Gastrocnemius medialis (tissue), 4 donors: ENCODE results near the gene MARCHF3. TPM values are rescaled to one million over a fixed set of nuclear protein-coding genes. Genes with fewer than 3 reads are reported as not detected.
A peak's percentile ranks its signal among the peaks of the same experiment; 100 is the strongest.
"Not testable (repeated sequence)": the region's sequence is repeated elsewhere in the genome, so short reads cannot be mapped to it uniquely, and the experiment has no call there.

Source experiments
- ATAC-seq, 2 donors: fragments of 150-250 bp; one replicate each; pipeline ENCODE4 v1.9.1; 2016
- DNase-seq, 2 donors: peaks; one replicate each; pipeline ENCODE4 v3.0.0-alpha.2; 2019
- H3K27ac ChIP-seq, 4 donors: fragments of 200-600 bp; sonication (generic); 1 replicate in 1 of 4; 2 replicates in 3 of 4; pipeline ENCODE4 v1.5.1; 2016 to 2018; ENCODE audit warnings: mild to moderate bottlenecking in 2 of 4, moderate library complexity in 1 of 4
- H3K27me3 ChIP-seq, 3 donors: fragments of 200-600 bp; sonication (generic) in 2 of 3; 1 replicate in 1 of 3; 2 replicates in 2 of 3; pipeline versions ENCODE4 v1.5.1 to v1.6.0; 2016 to 2019; ENCODE audit warnings: mild to moderate bottlenecking in 1 of 3, moderate library complexity in 1 of 3
- H3K36me3 ChIP-seq, 2 donors: fragments of 200-600 bp; sonication (generic) in 1 of 2; one replicate each; pipeline ENCODE4 v1.5.1; 2017 to 2018
- H3K4me1 ChIP-seq, 2 donors: fragments of 200-600 bp; sonication (generic) in 1 of 2; one replicate each; pipeline ENCODE4 v1.5.1; 2016 to 2017; ENCODE audit warnings: mild to moderate bottlenecking in 2 of 2
- H3K4me3 ChIP-seq, 4 donors: fragments of 200-600 bp; sonication (generic) in 3 of 4; 1 replicate in 1 of 4; 2 replicates in 3 of 4; pipeline ENCODE4 v1.5.1; 2016 to 2019; ENCODE audit warnings: mild to moderate bottlenecking in 2 of 4
- H3K9me3 ChIP-seq, 3 donors: fragments of 200-600 bp; sonication (generic) in 2 of 3; 1 replicate in 1 of 3; 2 replicates in 2 of 3; pipeline ENCODE4 v1.5.1; 2016 to 2019
- POLR2A ChIP-seq, 2 donors: fragments of 450-650 bp; IDR thresholded peaks; one replicate each; pipeline ENCODE4 v1.6.1; 2017; ENCODE audit warnings: antibody characterized with exemption in 2 of 2, mild to moderate bottlenecking in 2 of 2, moderate library complexity in 2 of 2
- in situ Hi-C, 4 donors: fragments of 200-750 bp; cut with MboI; loops; one replicate each; pipeline versions ENCODE4 v1.15.0 to v1.8.0; 2017; ENCODE audit warnings: low sequenced_read_pairs in 4 of 4
- intact Hi-C: fragments of 100-400 bp; cut with DNase I; formaldehyde crosslinking; loops from one replicate; pipeline ENCODE4 v1.15.1; 2023; ENCODE audit warnings: low total_unique reads
- total RNA-seq, 4 donors: library from RNA; depleted of rRNA; stranded (reverse); fragments of >200 nt; gene quantifications; one replicate each; pipeline versions ENCODE4 v1.1.0 to v1.2.3, GENCODE V29; 2016
- TF ChIP-seq, protein P1 (sequence below), 5 experiments: fragments of 450-650 bp in 3 of 5; fragments of 200-600 bp in 2 of 5; sonication (generic) in 2 of 5; IDR thresholded peaks in 4 of 5; conservative IDR thresholded peaks in 1 of 5; 1 replicate in 4 of 5; 2 replicates in 1 of 5; pipeline ENCODE4 v1.5.1; 2016 to 2019; ENCODE audit warnings: antibody characterized with exemption in 5 of 5, mild to moderate bottlenecking in 3 of 5, moderate library complexity in 3 of 5

MARCHF3 gene
- total RNA-seq, 4 donors from 2014 or later = 2.4 to 6.2 (median 3.6) TPM

DNA sequence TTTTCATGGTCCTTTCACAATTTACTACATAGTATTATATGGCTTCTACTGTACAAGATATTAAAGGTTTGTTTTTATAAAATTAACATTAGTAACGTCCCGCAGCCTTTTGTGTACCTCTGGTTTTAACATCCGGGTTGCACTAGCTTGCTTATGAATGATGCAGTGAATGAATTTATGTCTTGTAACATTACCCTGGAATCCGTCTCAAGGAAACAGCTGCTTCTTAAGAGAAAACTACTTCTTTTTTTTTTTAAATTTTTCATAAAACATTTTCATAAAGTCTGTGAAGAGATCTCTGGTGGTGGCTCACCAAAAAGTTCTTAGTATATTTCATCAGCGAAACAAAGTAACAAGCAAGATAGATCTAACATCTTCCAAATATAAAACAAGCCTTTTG is 23.6 kb downstream of the MARCHF3 start:
- peak overlapping the region in 3 of 4 donors; percentile 44 to 63 (median 51) for H3K27ac ChIP-seq
- intact Hi-C loops = no loop called here

GRCh38 chr5:127005282-127005681 is 25.1 kb downstream of the MARCHF3 start:
- ATAC-seq, in situ Hi-C loops: not testable (repeated sequence)

More for the DNA sequence above, 23.6 kb downstream of the MARCHF3 start:
- no peaks in the 10 kb centered on the region for H3K36me3 ChIP-seq
- H3K4me3 ChIP-seq = peak overlapping the region in 2 of 4 donors; percentile 4 to 14
- DNase-seq (no peak), ATAC-seq (no peak)
- TF ChIP-seq, protein P1, sequence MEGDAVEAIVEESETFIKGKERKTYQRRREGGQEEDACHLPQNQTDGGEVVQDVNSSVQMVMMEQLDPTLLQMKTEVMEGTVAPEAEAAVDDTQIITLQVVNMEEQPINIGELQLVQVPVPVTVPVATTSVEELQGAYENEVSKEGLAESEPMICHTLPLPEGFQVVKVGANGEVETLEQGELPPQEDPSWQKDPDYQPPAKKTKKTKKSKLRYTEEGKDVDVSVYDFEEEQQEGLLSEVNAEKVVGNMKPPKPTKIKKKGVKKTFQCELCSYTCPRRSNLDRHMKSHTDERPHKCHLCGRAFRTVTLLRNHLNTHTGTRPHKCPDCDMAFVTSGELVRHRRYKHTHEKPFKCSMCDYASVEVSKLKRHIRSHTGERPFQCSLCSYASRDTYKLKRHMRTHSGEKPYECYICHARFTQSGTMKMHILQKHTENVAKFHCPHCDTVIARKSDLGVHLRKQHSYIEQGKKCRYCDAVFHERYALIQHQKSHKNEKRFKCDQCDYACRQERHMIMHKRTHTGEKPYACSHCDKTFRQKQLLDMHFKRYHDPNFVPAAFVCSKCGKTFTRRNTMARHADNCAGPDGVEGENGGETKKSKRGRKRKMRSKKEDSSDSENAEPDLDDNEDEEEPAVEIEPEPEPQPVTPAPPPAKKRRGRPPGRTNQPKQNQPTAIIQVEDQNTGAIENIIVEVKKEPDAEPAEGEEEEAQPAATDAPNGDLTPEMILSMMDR (IDR thresholded peaks at IDR 0.05 in 4 of 5, conservative IDR thresholded peaks at IDR 0.05 in 1 of 5) = no peak
- no peak for TF ChIP-seq POLR2A (IDR thresholded peaks at IDR 0.05)
- in situ Hi-C loops = no loop called here
- no peaks in the 10 kb centered on the region for H3K27me3 ChIP-seq
- H3K4me1 ChIP-seq = peaks cover 40 to 47% of the 10 kb centered on the region in 2 donors
- H3K9me3 ChIP-seq = no peaks in the 10 kb centered on the region

GRCh38 chr5:127004721-127005120 is 25.6 kb downstream of the MARCHF3 start:
- peak overlapping the region in 1 of 4 donors; percentile 16 for H3K27ac ChIP-seq
- in situ Hi-C loops (no loop called here), intact Hi-C loops (no loop called here)
- no peaks in the 10 kb centered on the region for H3K27me3 ChIP-seq
- TF ChIP-seq, protein P1 (IDR thresholded peaks at IDR 0.05 in 4 of 5, conservative IDR thresholded peaks at IDR 0.05 in 1 of 5) = no peak
- TF ChIP-seq POLR2A (IDR thresholded peaks at IDR 0.05) = no peak
- ATAC-seq (no peak), DNase-seq (no peak)
- no peak overlapping the region for H3K4me3 ChIP-seq
- H3K4me1 ChIP-seq = peaks cover 21 to 31% of the 10 kb centered on the region in 2 donors
- H3K36me3 ChIP-seq = no peaks in the 10 kb centered on the region
- H3K9me3 ChIP-seq = no peaks in the 10 kb centered on the region

More at GRCh38 chr5:127005282-127005681, 25.1 kb downstream of the MARCHF3 start:
- H3K27me3 ChIP-seq, DNase-seq, intact Hi-C loops, H3K4me3 ChIP-seq, H3K36me3 ChIP-seq, H3K27ac ChIP-seq, H3K9me3 ChIP-seq: not testable (repeated sequence)
- peaks cover 27 to 34% of the 10 kb centered on the region in 2 donors for H3K4me1 ChIP-seq

DNA sequence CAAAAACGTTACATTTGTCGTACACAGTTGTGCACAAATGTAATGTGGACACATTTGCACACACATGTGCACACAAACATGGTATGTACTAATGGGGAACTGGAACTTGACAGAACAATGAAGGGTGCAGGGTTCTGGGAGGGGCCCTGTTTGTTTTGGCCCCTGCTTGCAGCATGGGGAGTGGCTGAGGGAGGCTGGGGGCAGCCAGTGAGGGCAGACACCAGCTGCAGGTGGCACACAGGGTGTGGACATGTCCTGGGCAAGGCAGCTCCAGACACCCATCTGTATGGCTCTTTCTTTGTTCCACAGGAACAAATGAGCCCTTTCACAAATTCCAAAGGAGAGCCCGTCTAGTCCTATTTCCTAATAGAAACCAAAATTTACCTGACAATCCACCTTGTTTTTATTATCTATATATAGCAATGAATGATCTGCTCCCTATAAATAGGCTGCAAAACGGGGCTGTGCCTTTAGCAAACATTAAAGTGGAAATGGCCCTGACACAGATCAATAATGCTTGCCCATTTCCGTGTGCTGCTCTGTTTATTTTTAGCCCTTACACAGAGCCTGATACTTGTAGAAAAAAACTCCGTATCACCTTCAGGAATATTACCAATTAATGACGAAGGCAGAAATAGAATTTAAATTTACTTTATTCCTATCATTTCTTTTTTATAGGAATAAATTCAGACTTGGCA is 26.4 kb downstream of the MARCHF3 start:
- Histone ChIP-seq H3K9me3 (no peaks in the 10 kb centered on the region), H3K27me3 (no peaks in the 10 kb centered on the region), H3K36me3 (no peaks in the 10 kb centered on the region), H3K27ac (peak overlapping the region in 1 of 4 donors; percentile 16), H3K4me3 (no peak overlapping the region), H3K4me1 (peaks cover 15 to 31% of the 10 kb centered on the region in 2 donors)
- ATAC-seq (no peak), DNase-seq (no peak)
- in situ Hi-C loops (no loop called here), intact Hi-C loops (no loop called here)
- no peak for TF ChIP-seq POLR2A (IDR thresholded peaks at IDR 0.05)
- TF ChIP-seq, protein P1 (IDR thresholded peaks at IDR 0.05 in 4 of 5, conservative IDR thresholded peaks at IDR 0.05 in 1 of 5) = no peak

- no peaks in the 10 kb centered on the region for H3K27me3 ChIP-seq
- TF ChIP-seq POLR2A (IDR thresholded peaks at IDR 0.05) = no peak
- TF ChIP-seq, protein P1 (IDR thresholded peaks at IDR 0.05 in 4 of 5, conservative IDR thresholded peaks at IDR 0.05 in 1 of 5) = no peak
- in situ Hi-C loops (no loop called here), intact Hi-C loops (no loop called here)
- H3K4me3 ChIP-seq = no peak overlapping the region
- H3K9me3 ChIP-seq = no peaks in the 10 kb centered on the region
- ATAC-seq (no peak), DNase-seq (no peak)
- H3K4me1 ChIP-seq = peaks cover 17 to 39% of the 10 kb centered on the region in 2 donors
- H3K36me3 ChIP-seq = no peaks in the 10 kb centered on the region
- H3K27ac ChIP-seq = no peak overlapping the region
Measured at GRCh38 chr5:127002390-127002789, 28.0 kb downstream of the MARCHF3 start.
